ENCODE measurements around the gene SLCO3A1.

DNA sequence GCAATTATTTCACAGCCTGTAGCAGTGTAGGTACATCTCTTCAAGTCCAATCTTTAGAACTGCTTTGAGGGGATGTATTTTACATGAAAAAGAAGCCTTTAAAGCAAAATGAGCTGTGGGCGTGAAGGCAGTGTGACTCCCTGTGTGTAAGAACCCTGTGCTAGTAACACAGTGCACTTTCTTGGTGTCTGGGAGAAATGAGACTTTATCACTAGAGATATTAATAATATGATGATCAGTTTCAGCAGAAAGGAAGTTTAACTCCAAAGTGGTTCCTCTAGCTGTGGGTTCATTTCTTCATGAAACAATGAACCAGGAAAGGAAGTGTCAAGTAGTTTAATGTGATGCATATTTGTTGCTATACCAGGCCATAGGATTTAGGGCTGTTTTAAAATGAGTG is 41.5 kb downstream of the SLCO3A1 start:
- TF ChIP-seq, protein P1, sequence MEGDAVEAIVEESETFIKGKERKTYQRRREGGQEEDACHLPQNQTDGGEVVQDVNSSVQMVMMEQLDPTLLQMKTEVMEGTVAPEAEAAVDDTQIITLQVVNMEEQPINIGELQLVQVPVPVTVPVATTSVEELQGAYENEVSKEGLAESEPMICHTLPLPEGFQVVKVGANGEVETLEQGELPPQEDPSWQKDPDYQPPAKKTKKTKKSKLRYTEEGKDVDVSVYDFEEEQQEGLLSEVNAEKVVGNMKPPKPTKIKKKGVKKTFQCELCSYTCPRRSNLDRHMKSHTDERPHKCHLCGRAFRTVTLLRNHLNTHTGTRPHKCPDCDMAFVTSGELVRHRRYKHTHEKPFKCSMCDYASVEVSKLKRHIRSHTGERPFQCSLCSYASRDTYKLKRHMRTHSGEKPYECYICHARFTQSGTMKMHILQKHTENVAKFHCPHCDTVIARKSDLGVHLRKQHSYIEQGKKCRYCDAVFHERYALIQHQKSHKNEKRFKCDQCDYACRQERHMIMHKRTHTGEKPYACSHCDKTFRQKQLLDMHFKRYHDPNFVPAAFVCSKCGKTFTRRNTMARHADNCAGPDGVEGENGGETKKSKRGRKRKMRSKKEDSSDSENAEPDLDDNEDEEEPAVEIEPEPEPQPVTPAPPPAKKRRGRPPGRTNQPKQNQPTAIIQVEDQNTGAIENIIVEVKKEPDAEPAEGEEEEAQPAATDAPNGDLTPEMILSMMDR (IDR thresholded peaks at IDR 0.05) = no peak
- no peak for TF ChIP-seq POLR2A (IDR thresholded peaks at IDR 0.05)
